WERI-Rb-1 (cell line): ENCODE results near the gene CAPN9.

Experiments
- DNase-seq: peaks from one replicate; pipeline ENCODE4 v3.0.0-alpha.2; 2020
- H3K27ac ChIP-seq: fragments of 250-450 bp; sonication (Bioruptor Pico); 2 replicates; pipeline ENCODE4 v1.5.1; 2020; ENCODE audit warnings: mild to moderate bottlenecking, moderate library complexity
- H3K27me3 ChIP-seq: fragments of 250-450 bp; sonication (Bioruptor Pico); 2 replicates; pipeline ENCODE4 v1.5.1; 2021; ENCODE audit warnings: mild to moderate bottlenecking, low read depth, moderate library complexity; ENCODE audit not compliant: insufficient read depth, severe bottlenecking
- H3K36me3 ChIP-seq: fragments of 250-450 bp; sonication (Bioruptor Pico); 2 replicates; pipeline ENCODE4 v1.5.1; 2020; ENCODE audit warnings: mild to moderate bottlenecking, moderate library complexity
- H3K4me3 ChIP-seq: 2 replicates; pipeline ENCODE4 v1.5.1; 2011; ENCODE audit warnings: low read depth, mild to moderate bottlenecking, control low read depth, low read length
- H3K9me3 ChIP-seq: fragments of 250-450 bp; sonication (Bioruptor Pico); 2 replicates; pipeline ENCODE4 v1.5.1; 2021; ENCODE audit warnings: mild to moderate bottlenecking, moderate library complexity; ENCODE audit not compliant: severe bottlenecking
- CTCF ChIP-seq: IDR thresholded peaks from 2 replicates; pipeline ENCODE4 v1.5.1; 2011; ENCODE audit warnings: low read depth, mild to moderate bottlenecking, control low read depth, inconsistent platforms, low read length

The CAPN9 gene

GRCh38 chr1:230728710-230729392 is 18.3 kb upstream of the CAPN9 start:
- H3K27ac ChIP-seq = no peak overlapping the region
- no peaks in the 10 kb centered on the region for H3K9me3 ChIP-seq
- H3K4me3 ChIP-seq = no peak overlapping the region
- no peak for TF ChIP-seq CTCF
- H3K36me3 ChIP-seq = no peaks in the 10 kb centered on the region
- no peaks in the 10 kb centered on the region for H3K27me3 ChIP-seq
- DNase-seq = no peak

GRCh38 chr1:230730977-230731376 is 16.2 kb upstream of the CAPN9 start:
- H3K36me3 ChIP-seq = no peaks in the 10 kb centered on the region
- no peak overlapping the region for H3K4me3 ChIP-seq
- no peak for TF ChIP-seq CTCF
- no peaks in the 10 kb centered on the region for H3K27me3 ChIP-seq
- no peaks in the 10 kb centered on the region for H3K9me3 ChIP-seq
- no peak for DNase-seq
- H3K27ac ChIP-seq = no peak overlapping the region

- no peak for TF ChIP-seq CTCF
- Histone ChIP-seq H3K27ac (no peak overlapping the region), H3K4me3 (no peak overlapping the region), H3K9me3 (no peaks in the 10 kb centered on the region), H3K36me3 (no peaks in the 10 kb centered on the region), H3K27me3 (no peaks in the 10 kb centered on the region)
- DNase-seq = peak; percentile 57
Observed at GRCh38 chr1:230735447-230735846, 11.7 kb upstream of the CAPN9 start.

- H3K27me3 ChIP-seq = no peaks in the 10 kb centered on the region
- H3K36me3 ChIP-seq = no peaks in the 10 kb centered on the region
- no peak for TF ChIP-seq CTCF
- DNase-seq = no peak
- H3K27ac ChIP-seq = no peak overlapping the region
- no peak overlapping the region for H3K4me3 ChIP-seq
- no peaks in the 10 kb centered on the region for H3K9me3 ChIP-seq
Observed at GRCh38 chr1:230737622-230738262, 9.4 kb upstream of the CAPN9 start.

- H3K9me3 ChIP-seq = no peaks in the 10 kb centered on the region
- no peak overlapping the region for H3K4me3 ChIP-seq
- H3K27me3 ChIP-seq = no peaks in the 10 kb centered on the region
- TF ChIP-seq CTCF = no peak
- H3K27ac ChIP-seq = no peak overlapping the region
- no peak for DNase-seq
- H3K36me3 ChIP-seq = no peaks in the 10 kb centered on the region
Observed at GRCh38 chr1:230739564-230740290, 7.5 kb upstream of the CAPN9 start.
